GM21619 (cell line): Measurements from ENCODE around the gene CTDSPL.
"Not testable (repeated sequence)": the region's sequence is repeated elsewhere in the genome, so short reads cannot be mapped to it uniquely, and the experiment has no call there.

ENCODE experiments used
- ATAC-seq: cut with Tn5 transposase; IDR thresholded peaks from one replicate; pipeline ENCODE4 v1.9.1; 2021; ENCODE audit not compliant: unreplicated experiment

The CTDSPL gene

GRCh38 chr3:38030126-38031021 lies 168.7 kb downstream of the CTDSPL start:
- ATAC-seq, result no peak

GRCh38 chr3:38031022-38031994 lies 169.6 kb downstream of the CTDSPL start:
- no peak for ATAC-seq

GRCh38 chr3:38032328-38032865 lies 170.7 kb downstream of the CTDSPL start:
- no peak for ATAC-seq

- ATAC-seq, result not testable (repeated sequence)
Measured at GRCh38 chr3:38033586-38033985, 171.9 kb downstream of the CTDSPL start.
